GM12874 (cell line): ENCODE data around the gene SLC9A4.

Experiments used
- CTCF ChIP-seq: IDR thresholded peaks from 2 replicates; pipeline ENCODE4 v1.5.1; 2011; ENCODE audit warnings: low read depth, mild to moderate bottlenecking, control low read depth, low read length, moderate library complexity; ENCODE audit not compliant: insufficient read depth

Gene SLC9A4

GRCh38 chr2:102439065-102439695 is 33.8 kb upstream of the SLC9A4 start:
- TF ChIP-seq CTCF = no peak

GRCh38 chr2:102442967-102443828 is 29.8 kb upstream of the SLC9A4 start:
- peak; percentile 58 for TF ChIP-seq CTCF

GRCh38 chr2:102444233-102444632 is 28.8 kb upstream of the SLC9A4 start:
- TF ChIP-seq CTCF = no peak

- no peak for TF ChIP-seq CTCF
Measured at GRCh38 chr2:102446936-102447335, 26.1 kb upstream of the SLC9A4 start.

- TF ChIP-seq CTCF = peak; percentile 47; the same call in 1 of the 2 replicates
Measured at GRCh38 chr2:102449370-102449974, 23.6 kb upstream of the SLC9A4 start.

- no peak for TF ChIP-seq CTCF
Measured at GRCh38 chr2:102451968-102452367, 21.1 kb upstream of the SLC9A4 start.

GRCh38 chr2:102453501-102453900 is 19.5 kb upstream of the SLC9A4 start:
- no peak for TF ChIP-seq CTCF
